GM23338 (cell line): ENCODE results near the gene SLC15A1. TPM values are rescaled to one million over a fixed set of nuclear protein-coding genes. Genes with fewer than 3 reads are reported as not detected.

Source experiments
- ATAC-seq: fragments of 200-7000 bp; cut with Tn5 transposase; 3 replicates; pipeline ENCODE4 v1.9.1; 2020
- DNase-seq: peaks from one replicate; pipeline ENCODE4 v3.0.0-alpha.2; 2015; ENCODE audit warnings: low spot score
- H2AFZ ChIP-seq: fragments of 200-600 bp; sonication (generic); 2 replicates; pipeline ENCODE4 v1.8.0; 2016; ENCODE audit warnings: antibody characterized with exemption, mild to moderate bottlenecking, moderate library complexity
- H3F3A ChIP-seq: fragments of 200-600 bp; sonication (generic); replicated peaks from 2 replicates; pipeline ENCODE4 v1.8.0; 2017; ENCODE audit warnings: antibody characterized with exemption, mixed run types, low read depth
- H3K27ac ChIP-seq: fragments of 200-600 bp; sonication (generic); 2 replicates; pipeline ENCODE4 v1.6.1; 2016; ENCODE audit warnings: low read depth
- H3K27me3 ChIP-seq: fragments of 200-600 bp; sonication (generic); 2 replicates; pipeline ENCODE4 v1.8.0; 2016; ENCODE audit warnings: mild to moderate bottlenecking, mixed run types, moderate library complexity; ENCODE audit not compliant: insufficient read depth
- H3K36me3 ChIP-seq: fragments of 200-600 bp; sonication (generic); 2 replicates; pipeline ENCODE4 v1.8.0; 2016; ENCODE audit warnings: mild to moderate bottlenecking; ENCODE audit not compliant: insufficient read depth
- H3K4me1 ChIP-seq: fragments of 200-600 bp; sonication (generic); 2 replicates; pipeline ENCODE4 v1.8.0; 2016; ENCODE audit warnings: mild to moderate bottlenecking, moderate library complexity; ENCODE audit not compliant: insufficient read depth
- H3K4me2 ChIP-seq: fragments of 200-600 bp; sonication (generic); 2 replicates; pipeline ENCODE4 v1.7.1; 2017; ENCODE audit warnings: mixed run types
- H3K4me3 ChIP-seq: fragments of 200-600 bp; sonication (generic); 2 replicates; pipeline ENCODE4 v1.6.1; 2016; ENCODE audit warnings: mixed run types
- H3K79me2 ChIP-seq: fragments of 200-600 bp; sonication (generic); replicated peaks from 2 replicates; pipeline ENCODE4 v1.8.0; 2017; ENCODE audit warnings: mild to moderate bottlenecking; ENCODE audit not compliant: insufficient read depth
- H3K9me2 ChIP-seq: fragments of 200-600 bp; sonication (generic); 2 replicates; pipeline ENCODE4 v1.8.0; 2017; ENCODE audit not compliant: insufficient read depth
- H4K20me1 ChIP-seq: fragments of 200-600 bp; sonication (generic); replicated peaks from 2 replicates; pipeline ENCODE4 v1.8.0; 2017; ENCODE audit warnings: mild to moderate bottlenecking; ENCODE audit not compliant: insufficient read depth
- H3K27ac Mint-ChIP-seq: 2 replicates; pipeline ENCODE4 v1.8.0; 2020; ENCODE audit warnings: inconsistent platforms, mild to moderate bottlenecking, moderate library complexity, mixed read lengths
- H3K27me3 Mint-ChIP-seq: 3 replicates; pipeline ENCODE4 v1.8.0; 2022; ENCODE audit warnings: low read depth, mild to moderate bottlenecking, moderate library complexity, mixed read lengths, inconsistent platforms; ENCODE audit not compliant: insufficient read depth, poor library complexity
- H3K36me3 Mint-ChIP-seq: 3 replicates; pipeline ENCODE4 v1.8.0; 2021; ENCODE audit warnings: low read depth, mild to moderate bottlenecking, inconsistent platforms, moderate library complexity, mixed read lengths
- H3K4me1 Mint-ChIP-seq: 3 replicates; pipeline ENCODE4 v1.8.0; 2020; ENCODE audit warnings: mild to moderate bottlenecking, inconsistent platforms, mixed read lengths
- H3K4me3 Mint-ChIP-seq: 3 replicates; pipeline ENCODE4 v1.8.0; 2021; ENCODE audit warnings: moderate library complexity, mild to moderate bottlenecking, inconsistent platforms, mixed read lengths
- H3K9me3 Mint-ChIP-seq: 3 replicates; pipeline ENCODE4 v1.8.0; 2020; ENCODE audit warnings: moderate library complexity, mild to moderate bottlenecking, inconsistent platforms, mixed read lengths
- CREB1 ChIP-seq: fragments of 250-450 bp; sonication (Bioruptor Pico); IDR thresholded peaks from 2 replicates; pipeline ENCODE4 v1.5.0; 2020; ENCODE audit warnings: low read depth, mild to moderate bottlenecking, moderate library complexity
- EZH2 ChIP-seq: fragments of 200-600 bp; sonication (generic); IDR thresholded peaks from one replicate; pipeline ENCODE4 v1.8.0; 2017; ENCODE audit warnings: antibody characterized with exemption, mild to moderate bottlenecking, low read depth; ENCODE audit not compliant: unreplicated experiment
- EZH2phosphoT487 ChIP-seq: fragments of 200-600 bp; sonication (generic); IDR thresholded peaks from one replicate; pipeline ENCODE4 v1.8.1; 2018; ENCODE audit warnings: antibody characterized with exemption; ENCODE audit not compliant: unreplicated experiment
- JUNB ChIP-seq: IDR thresholded peaks from one replicate; pipeline ENCODE4 v1.6.1; 2016; ENCODE audit warnings: antibody characterized with exemption; ENCODE audit not compliant: unreplicated experiment
- NANOG ChIP-seq: IDR thresholded peaks from 2 replicates; pipeline ENCODE4 v1.6.1; 2016; ENCODE audit warnings: antibody characterized with exemption, borderline replicate concordance
- POLR2AphosphoS5 ChIP-seq: IDR thresholded peaks from 2 replicates; pipeline ENCODE4 v1.6.1; 2016; ENCODE audit warnings: antibody characterized with exemption, low read depth
- STAT1 ChIP-seq: IDR thresholded peaks from one replicate; pipeline ENCODE4 v1.6.1; 2016; ENCODE audit warnings: antibody characterized with exemption; ENCODE audit not compliant: unreplicated experiment
- ZNF114 ChIP-seq: fragments of 250-450 bp; sonication (Bioruptor Pico); IDR thresholded peaks from 2 replicates; pipeline ENCODE4 v1.5.0; 2020; ENCODE audit warnings: mild to moderate bottlenecking, moderate library complexity
- ZNF331 ChIP-seq: fragments of 250-450 bp; sonication (Bioruptor Pico); IDR thresholded peaks from 2 replicates; pipeline ENCODE4 v1.5.0; 2020; ENCODE audit warnings: low read depth, mild to moderate bottlenecking, moderate library complexity
- polyA plus RNA-seq: library from polyadenylated mRNA; unstranded; fragments of >200 nt; fragmentation: Nextera tagmentation; extraction: Ambion mirVana; gene quantifications from 2 replicates; pipeline ENCODE4 v1.2.1, GENCODE V29; 2016
- total RNA-seq: library from RNA; depleted of rRNA; stranded (reverse); fragments of >200 nt; shearing (Covaris generic); gene quantifications from 2 replicates; pipeline ENCODE4 v1.2.3, GENCODE V29; 2014
- TF ChIP-seq, protein P1 (sequence below): IDR thresholded peaks from 2 replicates; pipeline ENCODE4 v1.6.1; 2016; ENCODE audit warnings: antibody characterized with exemption
- TF ChIP-seq, protein P2 (sequence below): fragments of 250-450 bp; sonication (Bioruptor Pico); IDR thresholded peaks from 2 replicates; pipeline ENCODE4 v1.5.0; 2020; ENCODE audit warnings: mild to moderate bottlenecking, moderate library complexity
- TF ChIP-seq, protein P3 (sequence below): IDR thresholded peaks from one replicate; pipeline ENCODE4 v1.6.1; 2018; ENCODE audit warnings: antibody characterized with exemption; ENCODE audit not compliant: unreplicated experiment
- TF ChIP-seq, protein P4 (sequence below), 2 experiments: fragments of 200-600 bp in 1 of 2; sonication (generic) in 1 of 2; conservative IDR thresholded peaks; 2 replicates each; pipeline versions ENCODE4 v1.5.1 to v1.6.1; 2016 to 2017; ENCODE audit warnings: antibody characterized with exemption in 2 of 2, low read depth in 2 of 2, mild to moderate bottlenecking in 2 of 2, moderate library complexity in 1 of 2

The SLC15A1 gene
- total and polyA plus RNA-seq, 2 experiments from 2014 or later = 1.6 to 3.0 TPM

DNA sequence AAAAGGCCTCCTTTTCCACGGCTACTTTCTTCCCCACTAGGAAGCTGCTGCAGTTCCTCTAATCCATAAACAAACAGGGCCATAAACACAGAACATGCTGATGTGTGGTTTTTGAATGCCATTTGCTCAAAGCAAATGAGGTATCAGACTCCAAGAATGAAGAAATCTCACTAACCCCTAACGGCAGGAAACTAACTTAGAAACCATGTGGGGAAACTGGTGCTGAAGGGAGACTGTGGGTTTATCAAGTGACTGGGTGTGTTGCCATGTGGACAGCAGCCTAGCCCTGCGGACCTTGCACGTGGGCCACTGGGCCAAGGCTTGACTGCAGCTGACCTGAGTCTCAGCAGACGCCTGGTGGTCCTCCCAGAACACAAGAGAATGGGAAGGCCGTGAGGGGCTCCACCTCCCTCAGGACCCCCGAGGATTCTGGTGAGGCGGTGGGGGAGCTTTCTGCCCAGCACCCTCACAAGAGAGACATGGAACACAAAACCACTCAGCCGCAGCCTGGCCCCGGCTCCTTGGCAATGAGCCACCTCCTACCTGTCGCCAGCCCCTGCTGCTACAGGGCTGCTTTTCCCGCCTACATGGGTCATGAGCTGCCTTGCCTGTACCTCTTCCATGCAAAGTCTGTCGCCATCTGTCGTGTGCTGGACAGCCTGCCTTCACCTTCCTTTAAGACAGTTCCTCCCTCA, 10.6 kb downstream of the SLC15A1 start:
- H3K27ac ChIP-seq = no peak overlapping the region
- no peak overlapping the region for H2AFZ ChIP-seq
- no peaks in the 10 kb centered on the region for H3K9me2 ChIP-seq
- no peaks in the 10 kb centered on the region for H4K20me1 ChIP-seq
- DNase-seq (no peak), ATAC-seq (no peak)
- Mint-ChIP-seq H3K27me3 (peaks cover 2% of the 10 kb centered on the region), H3K4me3 (no peak overlapping the region), H3K9me3 (peaks cover 37% of the 10 kb centered on the region), H3K4me1 (no peaks in the 10 kb centered on the region), H3K36me3 (peaks cover 28% of the 10 kb centered on the region), H3K27ac (no peak overlapping the region)
- H3K4me2 ChIP-seq = no peak overlapping the region
- no peaks in the 10 kb centered on the region for H3K4me1 ChIP-seq
- peaks cover 8% of the 10 kb centered on the region; the same call in 1 of the 2 replicates for H3K36me3 ChIP-seq
- no peaks in the 10 kb centered on the region for H3F3A ChIP-seq
- TF ChIP-seq POLR2AphosphoS5 = no peak
- TF ChIP-seq, protein P1, sequence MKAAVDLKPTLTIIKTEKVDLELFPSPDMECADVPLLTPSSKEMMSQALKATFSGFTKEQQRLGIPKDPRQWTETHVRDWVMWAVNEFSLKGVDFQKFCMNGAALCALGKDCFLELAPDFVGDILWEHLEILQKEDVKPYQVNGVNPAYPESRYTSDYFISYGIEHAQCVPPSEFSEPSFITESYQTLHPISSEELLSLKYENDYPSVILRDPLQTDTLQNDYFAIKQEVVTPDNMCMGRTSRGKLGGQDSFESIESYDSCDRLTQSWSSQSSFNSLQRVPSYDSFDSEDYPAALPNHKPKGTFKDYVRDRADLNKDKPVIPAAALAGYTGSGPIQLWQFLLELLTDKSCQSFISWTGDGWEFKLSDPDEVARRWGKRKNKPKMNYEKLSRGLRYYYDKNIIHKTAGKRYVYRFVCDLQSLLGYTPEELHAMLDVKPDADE = no peak
- TF ChIP-seq ZNF331 (CRISPR knock-in tag) = no peak
- TF ChIP-seq EZH2phosphoT487 = no peak
- TF ChIP-seq, protein P2, sequence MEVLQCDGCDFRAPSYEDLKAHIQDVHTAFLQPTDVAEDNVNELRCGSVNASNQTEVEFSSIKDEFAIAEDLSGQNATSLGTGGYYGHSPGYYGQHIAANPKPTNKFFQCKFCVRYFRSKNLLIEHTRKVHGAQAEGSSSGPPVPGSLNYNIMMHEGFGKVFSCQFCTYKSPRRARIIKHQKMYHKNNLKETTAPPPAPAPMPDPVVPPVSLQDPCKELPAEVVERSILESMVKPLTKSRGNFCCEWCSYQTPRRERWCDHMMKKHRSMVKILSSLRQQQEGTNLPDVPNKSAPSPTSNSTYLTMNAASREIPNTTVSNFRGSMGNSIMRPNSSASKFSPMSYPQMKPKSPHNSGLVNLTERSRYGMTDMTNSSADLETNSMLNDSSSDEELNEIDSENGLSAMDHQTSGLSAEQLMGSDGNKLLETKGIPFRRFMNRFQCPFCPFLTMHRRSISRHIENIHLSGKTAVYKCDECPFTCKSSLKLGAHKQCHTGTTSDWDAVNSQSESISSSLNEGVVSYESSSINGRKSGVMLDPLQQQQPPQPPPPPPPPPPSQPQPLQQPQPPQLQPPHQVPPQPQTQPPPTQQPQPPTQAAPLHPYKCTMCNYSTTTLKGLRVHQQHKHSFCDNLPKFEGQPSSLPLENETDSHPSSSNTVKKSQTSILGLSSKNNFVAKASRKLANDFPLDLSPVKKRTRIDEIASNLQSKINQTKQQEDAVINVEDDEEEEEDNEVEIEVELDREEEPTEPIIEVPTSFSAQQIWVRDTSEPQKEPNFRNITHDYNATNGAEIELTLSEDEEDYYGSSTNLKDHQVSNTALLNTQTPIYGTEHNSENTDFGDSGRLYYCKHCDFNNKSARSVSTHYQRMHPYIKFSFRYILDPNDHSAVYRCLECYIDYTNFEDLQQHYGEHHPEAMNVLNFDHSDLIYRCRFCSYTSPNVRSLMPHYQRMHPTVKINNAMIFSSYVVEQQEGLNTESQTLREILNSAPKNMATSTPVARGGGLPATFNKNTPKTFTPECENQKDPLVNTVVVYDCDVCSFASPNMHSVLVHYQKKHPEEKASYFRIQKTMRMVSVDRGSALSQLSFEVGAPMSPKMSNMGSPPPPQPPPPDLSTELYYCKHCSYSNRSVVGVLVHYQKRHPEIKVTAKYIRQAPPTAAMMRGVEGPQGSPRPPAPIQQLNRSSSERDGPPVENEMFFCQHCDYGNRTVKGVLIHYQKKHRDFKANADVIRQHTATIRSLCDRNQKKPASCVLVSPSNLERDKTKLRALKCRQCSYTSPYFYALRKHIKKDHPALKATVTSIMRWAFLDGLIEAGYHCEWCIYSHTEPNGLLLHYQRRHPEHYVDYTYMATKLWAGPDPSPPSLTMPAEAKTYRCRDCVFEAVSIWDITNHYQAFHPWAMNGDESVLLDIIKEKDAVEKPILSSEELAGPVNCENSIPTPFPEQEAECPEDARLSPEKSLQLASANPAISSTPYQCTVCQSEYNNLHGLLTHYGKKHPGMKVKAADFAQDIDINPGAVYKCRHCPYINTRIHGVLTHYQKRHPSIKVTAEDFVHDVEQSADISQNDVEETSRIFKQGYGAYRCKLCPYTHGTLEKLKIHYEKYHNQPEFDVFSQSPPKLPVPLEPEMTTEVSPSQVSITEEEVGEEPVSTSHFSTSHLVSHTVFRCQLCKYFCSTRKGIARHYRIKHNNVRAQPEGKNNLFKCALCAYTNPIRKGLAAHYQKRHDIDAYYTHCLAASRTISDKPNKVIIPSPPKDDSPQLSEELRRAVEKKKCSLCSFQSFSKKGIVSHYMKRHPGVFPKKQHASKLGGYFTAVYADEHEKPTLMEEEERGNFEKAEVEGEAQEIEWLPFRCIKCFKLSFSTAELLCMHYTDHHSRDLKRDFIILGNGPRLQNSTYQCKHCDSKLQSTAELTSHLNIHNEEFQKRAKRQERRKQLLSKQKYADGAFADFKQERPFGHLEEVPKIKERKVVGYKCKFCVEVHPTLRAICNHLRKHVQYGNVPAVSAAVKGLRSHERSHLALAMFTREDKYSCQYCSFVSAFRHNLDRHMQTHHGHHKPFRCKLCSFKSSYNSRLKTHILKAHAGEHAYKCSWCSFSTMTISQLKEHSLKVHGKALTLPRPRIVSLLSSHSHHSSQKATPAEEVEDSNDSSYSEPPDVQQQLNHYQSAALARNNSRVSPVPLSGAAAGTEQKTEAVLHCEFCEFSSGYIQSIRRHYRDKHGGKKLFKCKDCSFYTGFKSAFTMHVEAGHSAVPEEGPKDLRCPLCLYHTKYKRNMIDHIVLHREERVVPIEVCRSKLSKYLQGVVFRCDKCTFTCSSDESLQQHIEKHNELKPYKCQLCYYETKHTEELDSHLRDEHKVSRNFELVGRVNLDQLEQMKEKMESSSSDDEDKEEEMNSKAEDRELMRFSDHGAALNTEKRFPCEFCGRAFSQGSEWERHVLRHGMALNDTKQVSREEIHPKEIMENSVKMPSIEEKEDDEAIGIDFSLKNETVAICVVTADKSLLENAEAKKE = no peak
- TF ChIP-seq NANOG = no peak
- no peak for TF ChIP-seq JUNB
- no peak for TF ChIP-seq EZH2
- no peak for TF ChIP-seq CREB1 (CRISPR knock-in tag)
- no peak for TF ChIP-seq STAT1
- TF ChIP-seq, protein P3, sequence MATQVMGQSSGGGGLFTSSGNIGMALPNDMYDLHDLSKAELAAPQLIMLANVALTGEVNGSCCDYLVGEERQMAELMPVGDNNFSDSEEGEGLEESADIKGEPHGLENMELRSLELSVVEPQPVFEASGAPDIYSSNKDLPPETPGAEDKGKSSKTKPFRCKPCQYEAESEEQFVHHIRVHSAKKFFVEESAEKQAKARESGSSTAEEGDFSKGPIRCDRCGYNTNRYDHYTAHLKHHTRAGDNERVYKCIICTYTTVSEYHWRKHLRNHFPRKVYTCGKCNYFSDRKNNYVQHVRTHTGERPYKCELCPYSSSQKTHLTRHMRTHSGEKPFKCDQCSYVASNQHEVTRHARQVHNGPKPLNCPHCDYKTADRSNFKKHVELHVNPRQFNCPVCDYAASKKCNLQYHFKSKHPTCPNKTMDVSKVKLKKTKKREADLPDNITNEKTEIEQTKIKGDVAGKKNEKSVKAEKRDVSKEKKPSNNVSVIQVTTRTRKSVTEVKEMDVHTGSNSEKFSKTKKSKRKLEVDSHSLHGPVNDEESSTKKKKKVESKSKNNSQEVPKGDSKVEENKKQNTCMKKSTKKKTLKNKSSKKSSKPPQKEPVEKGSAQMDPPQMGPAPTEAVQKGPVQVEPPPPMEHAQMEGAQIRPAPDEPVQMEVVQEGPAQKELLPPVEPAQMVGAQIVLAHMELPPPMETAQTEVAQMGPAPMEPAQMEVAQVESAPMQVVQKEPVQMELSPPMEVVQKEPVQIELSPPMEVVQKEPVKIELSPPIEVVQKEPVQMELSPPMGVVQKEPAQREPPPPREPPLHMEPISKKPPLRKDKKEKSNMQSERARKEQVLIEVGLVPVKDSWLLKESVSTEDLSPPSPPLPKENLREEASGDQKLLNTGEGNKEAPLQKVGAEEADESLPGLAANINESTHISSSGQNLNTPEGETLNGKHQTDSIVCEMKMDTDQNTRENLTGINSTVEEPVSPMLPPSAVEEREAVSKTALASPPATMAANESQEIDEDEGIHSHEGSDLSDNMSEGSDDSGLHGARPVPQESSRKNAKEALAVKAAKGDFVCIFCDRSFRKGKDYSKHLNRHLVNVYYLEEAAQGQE = no peak
- no peak for TF ChIP-seq ZNF114 (CRISPR knock-in tag)
- TF ChIP-seq, protein P4, sequence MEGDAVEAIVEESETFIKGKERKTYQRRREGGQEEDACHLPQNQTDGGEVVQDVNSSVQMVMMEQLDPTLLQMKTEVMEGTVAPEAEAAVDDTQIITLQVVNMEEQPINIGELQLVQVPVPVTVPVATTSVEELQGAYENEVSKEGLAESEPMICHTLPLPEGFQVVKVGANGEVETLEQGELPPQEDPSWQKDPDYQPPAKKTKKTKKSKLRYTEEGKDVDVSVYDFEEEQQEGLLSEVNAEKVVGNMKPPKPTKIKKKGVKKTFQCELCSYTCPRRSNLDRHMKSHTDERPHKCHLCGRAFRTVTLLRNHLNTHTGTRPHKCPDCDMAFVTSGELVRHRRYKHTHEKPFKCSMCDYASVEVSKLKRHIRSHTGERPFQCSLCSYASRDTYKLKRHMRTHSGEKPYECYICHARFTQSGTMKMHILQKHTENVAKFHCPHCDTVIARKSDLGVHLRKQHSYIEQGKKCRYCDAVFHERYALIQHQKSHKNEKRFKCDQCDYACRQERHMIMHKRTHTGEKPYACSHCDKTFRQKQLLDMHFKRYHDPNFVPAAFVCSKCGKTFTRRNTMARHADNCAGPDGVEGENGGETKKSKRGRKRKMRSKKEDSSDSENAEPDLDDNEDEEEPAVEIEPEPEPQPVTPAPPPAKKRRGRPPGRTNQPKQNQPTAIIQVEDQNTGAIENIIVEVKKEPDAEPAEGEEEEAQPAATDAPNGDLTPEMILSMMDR (conservative IDR thresholded peaks at IDR 0.05; ENCODE audit: low read depth in 2 of 2) = no peak
- H3K27me3 ChIP-seq = no peaks in the 10 kb centered on the region
- no peak overlapping the region for H3K4me3 ChIP-seq
- no peaks in the 10 kb centered on the region for H3K79me2 ChIP-seq
